Vagina (tissue), 2 donors: ENCODE data around the gene MRPL55. TPM values are rescaled to one million over a fixed set of nuclear protein-coding genes. Genes with fewer than 3 reads are reported as not detected.

ENCODE experiments used
- DNase-seq, 2 donors: peaks; one replicate each; pipeline ENCODE4 v3.0.0-alpha.2; 2017; ENCODE audit errors: extremely low spot score in 2 of 2
- H3K27ac ChIP-seq: fragments of 200-600 bp; sonication (generic); one replicate; pipeline ENCODE4 v1.5.1; 2019
- H3K27me3 ChIP-seq: fragments of 200-600 bp; sonication (generic); one replicate; pipeline ENCODE4 v1.5.1; 2019
- H3K36me3 ChIP-seq, 2 donors: fragments of 200-600 bp; sonication (generic); one replicate each; pipeline ENCODE4 v1.5.1; 2017 to 2019
- H3K4me1 ChIP-seq: fragments of 200-600 bp; sonication (generic); one replicate; pipeline ENCODE4 v1.5.1; 2019
- H3K4me3 ChIP-seq, 2 donors: fragments of 200-600 bp; sonication (generic); 1 replicate in 1 of 2; 2 replicates in 1 of 2; pipeline ENCODE4 v1.5.1; 2016 to 2019
- H3K9me3 ChIP-seq: fragments of 200-600 bp; sonication (generic); one replicate; pipeline ENCODE4 v1.5.1; 2019
- CTCF ChIP-seq, 3 experiments: fragments of 450-650 bp in 2 of 3; fragments of 200-600 bp in 1 of 3; sonication (generic) in 1 of 3; IDR thresholded peaks; one replicate each; pipeline ENCODE4 v1.5.1; 2017 to 2019; ENCODE audit warnings: antibody characterized with exemption in 3 of 3, mild to moderate bottlenecking in 2 of 3, moderate library complexity in 2 of 3
- POLR2A ChIP-seq, 2 donors: fragments of 450-650 bp; IDR thresholded peaks; one replicate each; pipeline ENCODE4 v1.6.1; 2017; ENCODE audit warnings: antibody characterized with exemption in 2 of 2, mild to moderate bottlenecking in 2 of 2, moderate library complexity in 2 of 2
- POLR2AphosphoS5 ChIP-seq, 2 donors: sonication (generic); formaldehyde crosslinking; IDR thresholded peaks; one replicate each; pipeline ENCODE4 v1.9.0; 2017; ENCODE audit warnings: antibody characterized with exemption in 2 of 2, mild to moderate bottlenecking in 2 of 2, low read depth in 1 of 2; ENCODE audit not compliant: insufficient read depth in 1 of 2
- intact Hi-C: fragments of 100-400 bp; cut with DNase I; formaldehyde crosslinking; loops from one replicate; pipeline ENCODE4 v1.15.1; 2023
- total RNA-seq: library from RNA; depleted of rRNA; stranded (reverse); fragments of >200 nt; gene quantifications from one replicate; pipeline ENCODE4 v1.2.3, GENCODE V29; 2016

Gene MRPL55
- total RNA-seq, 1 donor from 2014 or later = 73.7 TPM

DNA sequence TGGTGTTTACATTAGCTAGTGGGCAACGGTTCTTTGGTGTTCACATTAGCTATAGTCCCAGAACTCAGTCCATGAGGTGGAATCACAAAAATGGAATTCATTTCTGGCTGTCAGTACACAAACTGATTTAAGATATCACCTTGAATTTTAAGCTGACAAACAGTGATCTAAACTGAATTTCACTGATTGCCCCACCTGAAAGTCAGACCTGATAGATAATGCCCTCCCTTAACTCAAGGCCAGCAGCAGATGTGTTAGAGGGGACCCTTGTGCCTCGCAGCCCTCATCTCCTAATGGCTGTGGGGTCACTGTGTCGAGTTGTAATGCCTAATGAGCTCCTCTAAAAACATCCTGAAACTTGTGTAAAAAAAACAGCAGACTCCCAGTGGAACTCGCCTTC, 18.0 kb downstream of the MRPL55 start:
- no peak overlapping the region for H3K27ac ChIP-seq
- H3K27me3 ChIP-seq = no peaks in the 10 kb centered on the region
- no peak for TF ChIP-seq POLR2A (IDR thresholded peaks at IDR 0.05)
- TF ChIP-seq POLR2AphosphoS5 (IDR thresholded peaks at IDR 0.05; ENCODE audit: insufficient read depth in 1 of 2, low read depth in 1 of 2) = no peak
- no peak for TF ChIP-seq CTCF (IDR thresholded peaks at IDR 0.05)
- H3K4me1 ChIP-seq = peaks cover 81% of the 10 kb centered on the region
- no peak overlapping the region for H3K4me3 ChIP-seq
- H3K36me3 ChIP-seq = peaks cover 0 to 5% of the 10 kb centered on the region in 2 donors
- intact Hi-C loops = no loop called here
- peaks cover 9% of the 10 kb centered on the region for H3K9me3 ChIP-seq
- DNase-seq = no peak

- intact Hi-C loops = no loop called here
- Histone ChIP-seq H3K27ac (no peak overlapping the region), H3K4me3 (no peak overlapping the region), H3K9me3 (peaks cover 9% of the 10 kb centered on the region), H3K36me3 (peaks cover 0 to 5% of the 10 kb centered on the region in 2 donors), H3K4me1 (peaks cover 83% of the 10 kb centered on the region), H3K27me3 (no peaks in the 10 kb centered on the region)
- no peak for DNase-seq
- TF ChIP-seq CTCF (IDR thresholded peaks at IDR 0.05) = no peak
- TF ChIP-seq POLR2AphosphoS5 (IDR thresholded peaks at IDR 0.05; ENCODE audit: insufficient read depth in 1 of 2, low read depth in 1 of 2) = no peak
- no peak for TF ChIP-seq POLR2A (IDR thresholded peaks at IDR 0.05)
Observed at GRCh38 chr1:228090613-228091081, 18.5 kb downstream of the MRPL55 start.

DNA sequence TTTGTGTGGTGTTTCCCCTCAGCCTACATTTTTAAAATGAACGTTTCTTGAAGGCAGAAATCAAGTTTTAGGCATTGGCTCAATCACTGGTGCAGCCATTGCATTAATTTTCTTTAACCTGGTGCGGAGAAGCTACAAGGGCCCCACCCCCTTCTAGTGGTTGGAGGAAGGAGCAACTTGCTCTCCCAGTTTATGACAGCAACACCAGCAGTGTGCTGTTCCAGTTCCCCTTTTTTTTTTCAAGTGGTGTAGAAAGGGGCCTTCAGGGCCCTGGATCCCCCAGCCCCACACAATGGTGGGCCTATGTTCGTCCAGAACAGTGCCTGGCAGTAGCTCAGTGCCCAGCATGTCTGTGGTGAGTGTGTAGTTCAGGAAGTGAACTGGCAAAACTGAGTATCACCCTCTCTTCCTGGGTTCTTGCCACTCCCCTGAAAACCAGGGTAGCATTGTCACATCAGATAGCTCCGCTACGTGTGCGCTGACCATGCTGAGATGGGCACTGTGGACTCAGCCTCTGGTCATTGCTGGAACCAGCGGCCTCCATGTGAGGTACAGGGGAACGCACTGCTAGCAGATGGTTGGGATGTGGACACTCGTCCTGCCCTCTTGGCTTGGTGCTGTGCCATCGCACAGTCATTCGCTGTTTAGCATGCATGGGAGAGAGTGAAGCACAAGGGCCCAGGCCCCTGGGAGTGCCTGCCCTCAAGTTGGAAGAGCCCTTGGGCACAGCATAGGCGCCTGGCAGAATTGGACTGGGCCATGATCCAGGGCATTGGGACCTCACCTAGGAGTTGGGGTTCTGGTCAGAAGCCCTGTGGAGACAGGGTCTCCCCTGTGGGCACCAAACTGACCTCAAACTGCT, 19.3 kb downstream of the MRPL55 start:
- no peaks in the 10 kb centered on the region for H3K27me3 ChIP-seq
- intact Hi-C loops = loop anchor here (10.0 kb wide), 2 partner anchors 75 to 355 kb away; partner anchors contain the start of genes IBA57, JMJD4 and SNAP47
- no peak for DNase-seq
- peaks cover 8% of the 10 kb centered on the region for H3K9me3 ChIP-seq
- peaks cover 0 to 5% of the 10 kb centered on the region in 2 donors for H3K36me3 ChIP-seq
- peaks cover 92% of the 10 kb centered on the region for H3K4me1 ChIP-seq
- no peak for TF ChIP-seq POLR2A (IDR thresholded peaks at IDR 0.05)
- TF ChIP-seq CTCF (IDR thresholded peaks at IDR 0.05) = no peak
- no peak for TF ChIP-seq POLR2AphosphoS5 (IDR thresholded peaks at IDR 0.05; ENCODE audit: insufficient read depth in 1 of 2, low read depth in 1 of 2)
- no peak overlapping the region for H3K27ac ChIP-seq
- H3K4me3 ChIP-seq = no peak overlapping the region

DNA sequence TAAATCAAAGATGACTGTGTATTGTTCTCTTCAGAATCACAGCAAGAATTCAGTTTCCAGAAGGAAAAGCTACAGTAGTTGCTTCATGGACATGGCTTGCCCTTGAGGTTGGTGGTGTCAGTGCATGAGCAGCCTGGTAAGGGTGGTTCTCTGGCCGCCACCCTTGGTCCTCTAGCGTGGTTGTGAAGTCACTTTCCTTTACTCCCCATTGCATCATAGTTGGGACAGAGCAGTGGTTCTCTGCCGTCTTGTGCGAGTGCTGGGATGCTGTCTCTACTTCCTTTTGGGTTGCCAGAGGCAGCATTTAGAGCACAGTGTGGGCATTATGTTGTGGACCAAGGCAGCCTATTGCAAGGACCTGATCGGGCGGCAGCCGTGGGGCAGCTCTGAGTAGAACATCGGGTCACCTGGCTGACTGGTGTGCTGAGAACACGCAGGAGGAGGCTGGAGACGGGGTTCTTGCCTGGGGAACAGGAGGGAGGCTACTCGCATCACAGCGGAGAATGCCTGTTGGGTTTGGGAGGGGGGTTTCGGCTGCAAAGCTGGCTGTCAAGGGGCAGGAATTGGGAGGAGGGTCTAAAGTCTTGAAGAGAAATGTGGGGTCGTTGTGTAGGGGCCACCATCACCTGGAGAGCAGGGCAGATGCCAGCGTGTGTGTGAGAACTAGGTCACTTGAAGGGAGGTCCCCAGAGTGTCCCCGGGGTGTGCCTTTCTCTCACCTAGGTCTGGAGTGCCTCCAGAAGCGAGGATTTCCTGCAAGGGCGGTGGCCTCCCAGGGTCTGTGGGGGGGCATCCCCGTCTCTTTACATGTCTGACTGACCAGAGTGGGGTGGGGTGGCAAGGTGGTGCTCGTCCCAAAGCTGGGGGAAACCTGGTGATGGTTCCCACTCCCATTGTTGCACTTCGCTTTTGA, 20.3 kb downstream of the MRPL55 start:
- Histone ChIP-seq H3K4me3 (peak overlapping the region in 1 of 2 donors; percentile 4), H3K9me3 (no peaks in the 10 kb centered on the region), H3K27me3 (no peaks in the 10 kb centered on the region), H3K36me3 (no peaks in the 10 kb centered on the region), H3K27ac (peak overlapping the region; percentile 2), H3K4me1 (peaks cover 100% of the 10 kb centered on the region)
- TF ChIP-seq POLR2A (IDR thresholded peaks at IDR 0.05) = no peak
- no peak for DNase-seq
- intact Hi-C loops = loop anchor here (10.0 kb wide), 2 partner anchors 76 to 354 kb away; partner anchors contain the start of genes IBA57, JMJD4 and SNAP47

DNA sequence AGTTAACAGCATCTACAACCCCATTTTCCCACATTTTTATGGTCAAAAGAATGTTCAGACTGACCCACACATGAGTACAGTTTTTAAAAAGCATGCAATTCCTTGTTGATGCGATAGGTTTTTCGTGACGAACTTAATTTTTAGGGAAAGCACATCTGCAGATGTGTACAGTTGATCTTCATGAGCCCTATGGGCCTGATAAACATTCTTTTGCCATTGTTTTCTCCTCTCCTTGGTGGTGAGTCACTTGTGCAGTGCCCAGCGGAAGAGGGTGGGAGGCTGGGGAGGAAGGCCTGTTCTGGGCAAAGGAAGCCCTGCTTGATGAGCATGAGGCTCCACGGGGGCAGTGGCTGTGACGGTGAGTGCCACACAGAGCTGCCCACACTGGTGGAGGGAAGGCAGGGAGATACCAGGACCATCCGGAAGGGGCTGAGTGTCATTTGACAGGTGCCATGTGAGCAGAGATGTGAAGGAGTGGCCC, 21.3 kb downstream of the MRPL55 start:
- Histone ChIP-seq H3K27ac (peak overlapping the region; percentile 2), H3K4me3 (peak overlapping the region; percentile 4 to 5), H3K9me3 (no peaks in the 10 kb centered on the region), H3K36me3 (no peaks in the 10 kb centered on the region), H3K27me3 (no peaks in the 10 kb centered on the region), H3K4me1 (peaks cover 93% of the 10 kb centered on the region)
- intact Hi-C loops = loop anchor here (10.0 kb wide), 2 partner anchors 77 to 353 kb away; partner anchors contain the start of genes IBA57, JMJD4 and SNAP47
- no peak for DNase-seq
- TF ChIP-seq POLR2A (IDR thresholded peaks at IDR 0.05) (no peak), POLR2AphosphoS5 (IDR thresholded peaks at IDR 0.05; ENCODE audit: insufficient read depth in 1 of 2, low read depth in 1 of 2) (peak in 1 of 2 donors; percentile 30), CTCF (IDR thresholded peaks at IDR 0.05) (no peak)
